HS-27A (cell line): ENCODE results near the gene WDR70.
A peak's percentile ranks its signal among the peaks of the same experiment; 100 is the strongest.
"Not testable (repeated sequence)": the region's sequence is repeated elsewhere in the genome, so short reads cannot be mapped to it uniquely, and the experiment has no call there.

ENCODE experiments used
- DNase-seq: peaks from one replicate; pipeline ENCODE4 v3.0.0-alpha.2; 2012; ENCODE audit warnings: low read depth, missing footprints

Gene WDR70

GRCh38 chr5:37379100-37379628 lies at the start of gene WDR70:
TSS of gene WDR70 (plus strand) at chr5:37379318. CDS start at chr5:37379368, 50 bp downstream.
- DNase-seq = peak; percentile 69

- not testable (repeated sequence) for DNase-seq
Observed at GRCh38 chr5:37334754-37335153, 44.4 kb upstream of the WDR70 start.

- DNase-seq = not testable (repeated sequence)
Observed at GRCh38 chr5:37342741-37343140, 36.4 kb upstream of the WDR70 start.

GRCh38 chr5:37355161-37355560 lies 24.0 kb upstream of the WDR70 start:
- DNase-seq = no peak

- no peak for DNase-seq
Observed at GRCh38 chr5:37370550-37370863, 8.6 kb upstream of the WDR70 start.

- DNase-seq = peak; percentile 91
Observed at GRCh38 chr5:37370864-37371726, 8.0 kb upstream of the WDR70 start, which contains the start of gene NUP155. TSS of gene NUP155 (minus strand) at chr5:37371106. CDS start at chr5:37370977, 129 bp downstream.

GRCh38 chr5:37375091-37375490 lies 4.0 kb upstream of the WDR70 start:
- DNase-seq = no peak

- not testable (repeated sequence) for DNase-seq
Observed at GRCh38 chr5:37378066-37378465, 1.1 kb upstream of the WDR70 start.

- no peak for DNase-seq
Observed at GRCh38 chr5:37391591-37391990, 12.5 kb downstream of the WDR70 start.

- no peak for DNase-seq
Observed at GRCh38 chr5:37396352-37396751, 17.2 kb downstream of the WDR70 start.

GRCh38 chr5:37400501-37400900 lies 21.4 kb downstream of the WDR70 start:
- DNase-seq = no peak

- no peak for DNase-seq
Observed at GRCh38 chr5:37412515-37412914, 33.4 kb downstream of the WDR70 start.

GRCh38 chr5:37415456-37415855 lies 36.3 kb downstream of the WDR70 start:
- not testable (repeated sequence) for DNase-seq

- no peak for DNase-seq
Observed at GRCh38 chr5:37417347-37417746, 38.2 kb downstream of the WDR70 start.

- DNase-seq = no peak
Observed at GRCh38 chr5:37424441-37424840, 45.3 kb downstream of the WDR70 start.

- no peak for DNase-seq
Observed at GRCh38 chr5:37428044-37428443, 48.9 kb downstream of the WDR70 start.

- no peak for DNase-seq
Observed at GRCh38 chr5:37435261-37435660, 56.1 kb downstream of the WDR70 start.

GRCh38 chr5:37436146-37436934 lies 57.2 kb downstream of the WDR70 start:
- DNase-seq = no peak

- no peak for DNase-seq
Observed at GRCh38 chr5:37437711-37438110, 58.6 kb downstream of the WDR70 start.

- not testable (repeated sequence) for DNase-seq
Observed at GRCh38 chr5:37445783-37446182, 66.7 kb downstream of the WDR70 start.

GRCh38 chr5:37448941-37449340 lies 69.8 kb downstream of the WDR70 start:
- DNase-seq = no peak

GRCh38 chr5:37451991-37452390 lies 72.9 kb downstream of the WDR70 start:
- DNase-seq = not testable (repeated sequence)

GRCh38 chr5:37453252-37453651 lies 74.1 kb downstream of the WDR70 start:
- DNase-seq = not testable (repeated sequence)
